Kidney tubule cell (primary cell): ENCODE data around the gene ZNF418.
A peak's percentile ranks its signal among the peaks of the same experiment; 100 is the strongest.
"Not testable (repeated sequence)": the region's sequence is repeated elsewhere in the genome, so short reads cannot be mapped to it uniquely, and the experiment has no call there.

ENCODE experiments used
- DNase-seq: peaks from one replicate; pipeline ENCODE4 v3.0.0-alpha.2; 2018; ENCODE audit warnings: low spot score

ZNF418 gene

DNA sequence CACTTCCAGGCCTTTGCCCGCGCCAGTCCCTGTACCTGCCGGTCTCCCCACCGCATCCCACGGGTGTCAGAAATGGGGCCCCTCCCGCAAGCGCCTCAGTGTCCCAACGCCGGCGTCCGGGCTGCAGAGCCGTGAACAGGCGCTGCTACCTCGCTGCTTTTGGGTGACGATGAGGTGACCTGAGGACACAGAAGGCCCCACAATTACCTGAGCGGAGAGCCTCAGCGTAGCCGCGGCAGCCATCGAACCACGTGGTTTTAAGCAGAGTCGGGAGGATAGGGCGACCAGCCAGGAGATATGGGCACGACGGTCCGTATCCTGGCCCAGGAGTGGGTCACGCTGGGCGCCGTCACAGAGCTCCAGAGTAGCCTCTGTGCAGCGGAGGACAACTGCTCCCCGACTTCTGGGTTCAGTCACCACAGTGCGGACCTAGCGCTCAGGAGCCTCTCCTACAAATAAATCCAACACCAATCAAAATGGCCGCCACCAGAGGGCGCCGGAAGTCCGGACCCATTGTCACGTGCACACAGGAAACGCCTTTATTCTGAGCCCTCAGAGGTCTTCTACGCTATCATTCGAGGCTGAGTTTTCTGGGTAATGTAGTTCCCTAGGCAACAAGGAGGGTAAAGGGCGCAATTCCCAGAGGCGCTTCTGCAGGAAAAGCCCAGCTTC is 46.5 kb downstream of the ZNF418 start, which contains the start of gene ZNF814:
ZNF814 (minus strand) TSS at position 478 of the 672 bp plus-strand sequence; CDS start at position 243, 235 bp downstream.
- peak; percentile 88 for DNase-seq

DNA sequence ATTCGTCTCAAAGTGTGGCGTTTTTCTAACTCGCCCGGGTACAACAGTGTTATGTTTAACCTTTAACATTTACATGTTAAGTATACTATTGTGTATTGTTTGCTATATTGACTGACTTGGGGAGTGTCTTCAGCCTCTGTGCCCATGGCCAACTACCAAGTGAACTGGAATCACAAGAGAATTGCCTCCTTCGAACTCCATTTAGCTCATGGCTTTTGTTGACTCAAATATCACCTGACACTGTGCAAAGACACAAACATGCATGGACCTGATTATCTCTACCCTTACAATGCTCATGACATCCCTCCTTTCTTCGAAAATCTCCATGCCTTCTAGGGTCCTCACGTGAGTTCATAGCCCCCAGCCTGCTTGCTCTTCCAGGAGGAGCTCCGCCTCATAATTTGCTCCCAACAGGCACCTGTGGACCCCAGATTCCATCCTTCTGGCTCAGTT is 47.1 kb downstream of the ZNF418 start:
- DNase-seq = no peak

DNA sequence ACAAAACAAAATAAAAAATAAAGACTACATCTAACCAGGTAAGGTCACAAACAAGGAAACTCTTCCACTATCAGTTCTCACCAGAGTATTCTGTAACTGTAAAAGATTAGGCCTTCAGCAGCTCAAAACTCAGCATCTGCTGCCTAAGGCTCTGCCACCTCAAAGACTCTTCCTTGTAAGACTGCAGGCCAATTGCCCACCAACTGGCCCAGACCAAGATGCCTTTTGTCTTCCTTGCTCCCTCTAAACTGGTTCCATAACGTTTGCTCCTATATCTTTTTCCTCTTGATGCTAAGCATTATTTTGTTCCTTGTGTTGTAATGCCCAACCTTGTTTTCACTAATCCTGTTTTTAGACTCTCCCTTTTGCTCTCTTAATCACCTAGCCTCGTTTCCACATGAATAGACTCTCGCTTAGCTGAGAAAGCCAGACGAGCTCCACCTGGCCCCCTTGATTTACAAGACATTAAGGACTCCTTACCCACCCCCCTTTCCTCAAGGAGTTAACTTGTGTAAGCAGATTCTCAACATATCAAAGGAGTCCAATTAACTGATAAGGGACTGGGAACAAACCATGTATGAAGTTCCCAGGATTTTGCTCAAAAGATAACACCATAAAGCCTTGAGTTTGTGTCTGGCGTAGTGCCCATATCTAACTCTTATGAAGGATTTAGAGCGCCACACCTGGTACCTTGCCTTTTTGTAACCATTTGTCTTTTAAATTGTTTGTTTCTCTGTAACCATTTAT is 47.8 kb downstream of the ZNF418 start:
- DNase-seq = peak; percentile 37

DNA sequence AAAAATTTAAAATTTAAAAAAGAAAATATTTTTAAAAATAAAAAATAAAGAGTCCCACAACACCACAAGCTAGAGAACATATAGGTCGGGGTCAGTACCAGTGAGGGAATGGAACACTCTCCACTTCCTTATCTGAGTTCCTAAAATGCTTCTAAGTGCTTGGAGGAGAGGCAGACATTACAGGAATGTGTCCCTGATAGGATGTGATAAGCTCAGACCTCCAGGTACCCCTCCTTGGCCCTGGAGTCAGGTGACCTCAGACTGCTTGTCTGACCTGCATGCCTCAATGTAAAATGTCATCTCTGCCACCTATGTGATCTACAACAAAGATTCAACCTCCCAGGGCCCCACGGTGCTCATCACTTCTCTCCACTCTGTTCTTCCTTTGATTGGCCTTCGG is 49.2 kb downstream of the ZNF418 start:
- DNase-seq = no peak

DNA sequence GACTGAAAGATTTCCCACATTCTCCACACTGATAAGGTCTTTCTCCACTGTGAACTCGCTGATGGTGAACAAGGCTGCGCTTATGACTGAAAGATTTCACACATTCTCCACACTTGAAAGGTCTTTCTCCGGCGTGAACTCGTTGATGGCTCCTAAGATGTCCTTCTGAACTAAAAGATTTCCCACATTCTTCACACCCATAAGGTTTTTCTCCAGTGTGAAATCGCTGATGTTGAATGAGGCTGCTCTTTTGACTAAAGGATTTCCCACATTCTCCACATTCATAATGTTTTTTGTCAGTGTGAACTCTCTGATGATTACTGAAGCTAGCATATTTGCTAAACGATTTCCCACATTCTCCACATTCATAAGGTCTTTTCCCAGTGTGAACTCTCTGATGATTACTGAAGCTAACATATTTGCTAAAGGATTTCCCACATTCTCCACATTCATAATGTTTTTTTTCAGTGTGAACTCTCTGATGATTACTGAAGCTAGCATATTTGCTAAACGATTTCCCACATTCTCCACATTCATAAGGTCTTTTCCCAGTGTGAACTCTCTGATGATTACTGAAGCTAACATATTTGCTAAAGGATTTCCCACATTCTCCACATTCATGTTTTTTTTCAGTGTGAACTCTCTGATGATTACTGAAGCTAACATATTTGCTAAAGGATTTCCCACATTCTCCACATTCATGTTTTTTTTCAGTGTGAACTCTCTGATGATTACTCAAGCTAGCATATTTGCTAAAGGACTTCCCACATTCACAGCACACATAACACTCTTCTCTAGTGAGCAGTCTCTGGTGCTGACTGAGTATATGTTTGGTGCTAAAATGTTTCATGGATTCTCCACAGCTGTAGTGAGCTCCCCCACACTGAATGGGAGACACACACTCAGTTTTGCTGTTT is 61.1 kb downstream of the ZNF418 start:
- DNase-seq = not testable (repeated sequence)

DNA sequence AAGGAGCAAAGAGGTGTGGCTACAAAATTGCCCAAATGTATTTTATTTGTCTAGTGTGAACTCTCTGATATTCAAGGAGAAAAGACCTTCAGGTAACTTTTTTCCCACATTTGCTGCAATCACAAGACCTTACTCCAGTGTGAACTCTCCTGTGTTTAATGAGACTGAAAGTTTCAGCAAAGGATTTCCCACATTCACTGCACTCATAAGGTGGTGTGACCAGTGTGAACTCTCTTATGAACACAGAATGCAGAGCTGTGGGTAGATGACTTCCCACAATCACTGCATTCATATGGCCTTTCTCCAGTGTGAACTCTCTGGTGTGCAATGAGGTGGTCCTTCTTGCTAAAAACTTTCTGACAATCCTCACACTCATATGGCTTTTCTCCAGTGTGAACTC is 62.8 kb downstream of the ZNF418 start:
- DNase-seq = no peak
